COLO829 (cell line): ENCODE results near the gene DDAH1.

Source experiments
- DNase-seq: peaks from one replicate; pipeline ENCODE4 v3.0.0; 2012; ENCODE audit warnings: low spot score

The DDAH1 gene

GRCh38 chr1:85393490-85393889 lies 71.5 kb downstream of the DDAH1 start:
- DNase-seq, result no peak

DNA sequence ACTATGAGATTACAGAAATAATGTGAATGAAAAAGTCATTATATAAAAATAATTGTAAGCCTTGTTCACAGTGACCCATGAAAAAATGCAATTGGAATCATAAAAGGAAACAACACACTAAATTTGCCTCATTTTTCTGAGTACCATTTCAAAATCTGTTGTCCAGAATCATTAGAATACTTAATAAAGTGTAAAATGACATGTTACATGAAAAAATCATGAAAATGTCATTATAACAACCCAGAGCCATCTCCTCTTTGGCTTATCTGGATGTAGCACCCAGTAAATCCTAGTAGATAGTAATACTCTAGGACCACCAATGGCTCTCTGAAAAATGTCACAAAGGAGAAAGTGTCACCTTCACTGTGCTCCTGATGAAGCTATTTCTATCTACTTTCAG lies 76.5 kb downstream of the DDAH1 start:
- DNase-seq, result no peak

- no peak for DNase-seq
Measured at GRCh38 chr1:85387781-85388180, 77.2 kb downstream of the DDAH1 start.

DNA sequence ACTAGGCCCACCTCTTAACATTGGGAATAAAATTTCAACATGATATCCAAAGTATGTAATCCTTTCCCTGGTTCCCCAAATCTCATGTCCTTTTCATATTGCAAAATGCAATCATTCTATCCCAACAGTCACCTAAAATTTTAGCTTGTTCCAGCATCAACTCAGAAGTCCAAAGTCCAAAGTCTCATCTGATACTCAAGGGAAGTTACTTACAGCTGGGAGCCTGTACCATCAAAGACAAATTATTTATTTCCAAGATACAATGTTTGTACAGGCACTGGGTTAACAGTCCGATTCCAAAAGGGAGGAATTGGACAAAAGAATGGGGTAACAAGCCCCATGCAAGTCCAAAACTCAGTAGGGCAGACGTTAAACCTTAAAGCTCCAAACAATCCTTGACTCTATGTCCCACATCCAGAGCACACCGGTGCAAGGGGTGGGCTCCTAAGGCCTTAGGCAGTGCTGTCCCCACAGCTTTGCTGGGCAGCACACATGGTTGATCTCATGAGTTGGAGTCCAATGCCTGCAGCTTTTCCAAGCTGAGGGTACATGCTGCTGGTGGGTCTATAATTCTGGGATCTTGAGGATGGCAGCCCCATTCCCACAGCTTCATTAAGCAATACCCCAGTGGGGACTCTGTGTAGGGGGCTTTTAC lies 78.8 kb downstream of the DDAH1 start:
- DNase-seq, result no peak

- no peak for DNase-seq
Measured at GRCh38 chr1:85379203-85380136, 85.5 kb downstream of the DDAH1 start.

- no peak for DNase-seq
Measured at GRCh38 chr1:85378534-85378933, 86.4 kb downstream of the DDAH1 start.

DNA sequence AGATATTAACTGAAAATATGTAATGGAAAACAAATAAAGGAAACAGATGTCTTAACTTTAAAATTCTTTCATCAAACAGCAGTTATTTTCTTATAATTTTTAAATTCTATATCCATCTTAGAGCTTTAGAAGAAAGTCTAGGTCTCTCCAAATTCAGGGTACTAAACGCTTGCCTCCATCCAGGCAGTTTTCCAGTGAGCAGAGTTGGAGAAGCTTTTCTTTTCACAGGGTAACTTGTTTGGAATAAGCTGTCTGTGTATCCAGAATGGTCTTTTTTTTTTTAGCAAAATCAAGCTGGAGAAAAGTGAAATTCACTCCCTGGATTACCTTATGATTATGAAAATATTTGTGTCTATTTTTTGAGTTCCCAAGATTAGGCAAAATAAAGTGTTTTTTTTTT lies 88.6 kb downstream of the DDAH1 start:
- no peak for DNase-seq

- DNase-seq, result no peak
Measured at GRCh38 chr1:85375493-85375892, 89.5 kb downstream of the DDAH1 start.

DNA sequence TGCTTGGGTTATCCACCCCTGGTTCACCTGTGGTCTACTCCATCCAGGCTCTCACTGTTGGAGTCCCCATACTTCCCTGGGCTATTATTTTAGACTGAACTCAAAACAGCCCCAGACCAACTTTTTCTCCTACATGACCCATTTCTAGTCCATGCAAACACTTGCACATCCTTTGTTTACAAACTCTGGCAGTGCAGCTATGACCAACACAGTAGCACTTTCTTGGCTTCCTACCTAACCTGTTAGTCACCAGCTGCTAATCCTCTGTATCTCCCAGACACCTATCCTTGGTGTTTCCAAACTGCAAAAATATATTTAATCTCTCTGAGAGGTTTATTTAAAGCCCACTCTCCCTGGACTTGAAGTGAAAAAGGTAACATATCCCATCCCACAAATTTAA lies 90.8 kb downstream of the DDAH1 start:
- DNase-seq, result no peak

DNA sequence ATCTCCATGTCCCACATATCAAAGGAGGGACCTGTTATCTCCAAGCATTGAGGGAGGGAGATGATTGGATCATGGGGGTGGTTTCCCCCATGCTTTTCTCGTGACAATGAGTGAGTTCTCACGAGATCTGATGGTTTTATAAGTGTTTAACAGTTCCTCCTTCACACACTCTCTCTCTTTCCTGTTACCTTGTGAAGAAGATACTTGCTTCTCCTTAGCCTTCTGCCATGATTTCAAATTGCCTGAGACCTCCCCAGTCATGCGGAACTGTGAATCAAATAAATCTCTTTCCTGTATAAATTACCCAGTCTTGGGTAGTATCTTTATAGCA lies 91.6 kb downstream of the DDAH1 start:
- DNase-seq, result no peak

DNA sequence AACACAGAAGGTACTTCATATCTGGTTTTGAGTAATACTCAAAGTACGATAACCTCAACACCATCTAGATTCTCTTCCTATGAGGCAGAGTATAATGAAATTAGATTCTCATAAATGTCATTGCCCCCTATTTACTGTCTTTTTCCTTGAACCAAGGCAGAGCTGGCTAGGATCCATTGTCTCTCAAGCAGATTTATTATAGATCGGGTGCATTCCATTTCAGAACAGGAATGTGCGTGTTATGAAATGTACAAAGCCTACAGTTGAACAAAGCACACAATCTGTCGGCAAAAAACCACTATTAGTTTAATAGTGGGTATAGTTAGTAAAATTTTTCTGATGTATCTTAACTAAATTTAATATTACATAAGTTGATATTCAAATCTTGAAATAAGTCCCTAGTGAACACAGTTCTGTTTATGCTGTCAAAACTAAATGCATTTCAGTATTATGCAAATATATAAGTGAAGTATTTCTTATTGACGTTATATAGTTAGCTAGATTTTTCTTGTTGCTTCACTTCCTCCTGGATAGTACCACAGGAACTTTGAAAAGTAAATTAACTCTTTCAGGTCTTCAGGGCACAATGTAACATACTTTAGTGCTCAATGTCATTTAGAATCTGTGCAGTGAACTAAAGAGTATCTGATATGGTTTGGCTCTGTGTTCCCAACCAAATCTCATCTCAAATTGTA lies 92.1 kb downstream of the DDAH1 start:
- DNase-seq, result no peak

DNA sequence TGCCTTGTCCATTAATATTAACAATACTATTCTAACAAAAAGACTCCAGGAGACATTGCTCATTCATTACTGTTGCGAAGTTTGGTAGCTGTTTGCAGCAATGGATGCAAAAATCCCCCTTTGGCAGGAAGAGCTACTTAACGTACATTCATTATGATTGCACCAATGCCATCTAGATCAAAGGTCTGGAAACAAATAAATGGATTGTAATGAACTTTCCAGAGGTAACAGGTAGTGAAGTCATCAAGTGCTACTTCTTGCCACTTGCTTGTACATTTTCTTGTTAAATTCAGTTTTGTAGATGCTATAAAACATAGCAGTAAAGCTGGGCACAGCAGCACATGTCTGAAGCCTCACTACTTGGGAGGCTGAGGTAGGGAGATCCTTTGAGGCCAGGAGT lies 93.9 kb downstream of the DDAH1 start:
- DNase-seq, result no peak

DNA sequence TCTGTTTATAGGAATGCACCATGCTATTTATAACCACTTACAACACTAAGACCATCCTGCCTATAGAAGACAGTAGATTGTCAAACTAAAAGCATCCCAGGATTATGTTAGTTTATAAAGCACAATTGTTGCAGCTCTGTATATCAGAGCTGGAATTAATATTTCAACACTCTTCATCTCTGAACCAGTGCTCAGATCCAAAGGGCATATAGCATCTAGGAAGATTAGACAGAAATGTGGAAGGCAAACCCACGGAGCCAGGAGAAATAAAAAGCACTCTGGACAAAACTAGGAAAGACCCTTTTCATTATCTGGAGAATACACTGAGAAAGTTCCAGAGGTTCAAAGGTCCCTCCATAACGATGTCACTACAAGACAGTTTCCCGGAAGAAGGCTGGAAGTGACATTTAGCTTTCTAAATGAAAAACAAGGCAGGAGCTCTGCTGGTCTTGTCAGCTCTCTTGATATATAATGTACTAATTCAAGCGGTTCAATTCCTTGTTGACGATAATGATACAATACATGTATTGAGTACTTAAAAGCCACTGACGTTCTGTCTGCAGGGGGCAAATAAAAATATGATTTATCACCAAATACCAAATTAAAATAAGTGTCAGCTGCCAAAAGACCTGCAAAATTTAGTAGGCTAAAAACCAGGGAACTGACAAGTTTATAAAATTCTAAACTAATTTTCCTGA lies 96.7 kb downstream of the DDAH1 start:
- DNase-seq, result no peak

DNA sequence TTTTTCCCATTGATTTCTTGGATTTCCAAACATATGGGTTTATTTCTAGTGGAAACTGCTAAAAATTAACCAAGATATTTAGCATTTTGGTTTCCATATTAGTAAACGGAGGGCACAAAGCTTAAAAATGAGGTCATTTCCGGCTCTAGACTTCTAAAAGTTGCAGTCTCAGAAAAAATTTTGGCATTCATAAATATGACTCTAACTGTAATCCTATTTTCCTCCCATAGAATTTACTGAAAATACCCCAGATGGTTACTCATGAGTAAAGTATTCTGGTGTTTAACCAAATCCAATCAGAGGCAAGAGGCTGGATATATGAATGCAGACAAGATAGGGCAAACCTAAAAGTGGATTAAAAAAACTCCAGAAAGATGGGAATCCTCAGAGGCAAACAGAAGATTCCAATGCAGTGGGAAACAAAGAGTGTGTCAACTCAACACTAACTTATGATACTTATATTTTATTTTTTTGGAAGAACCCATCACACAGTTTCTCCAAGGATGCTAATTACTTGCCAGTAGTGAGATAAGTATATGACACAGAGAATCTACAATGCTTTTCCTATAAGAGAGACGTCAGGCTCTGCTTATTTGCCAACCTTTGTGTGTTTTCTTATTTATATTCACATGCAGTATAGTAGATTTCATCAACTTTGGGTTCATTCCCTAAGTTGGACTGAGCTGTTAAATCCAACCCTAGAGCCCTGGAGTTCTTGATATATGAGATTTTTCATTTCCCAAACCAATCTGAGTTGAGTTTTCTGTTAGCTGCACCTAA lies 98.4 kb downstream of the DDAH1 start:
- no peak for DNase-seq

- no peak for DNase-seq
Measured at GRCh38 chr1:85365851-85366250, 99.1 kb downstream of the DDAH1 start.

GRCh38 chr1:85363521-85363920 lies 101.4 kb downstream of the DDAH1 start:
- no peak for DNase-seq

DNA sequence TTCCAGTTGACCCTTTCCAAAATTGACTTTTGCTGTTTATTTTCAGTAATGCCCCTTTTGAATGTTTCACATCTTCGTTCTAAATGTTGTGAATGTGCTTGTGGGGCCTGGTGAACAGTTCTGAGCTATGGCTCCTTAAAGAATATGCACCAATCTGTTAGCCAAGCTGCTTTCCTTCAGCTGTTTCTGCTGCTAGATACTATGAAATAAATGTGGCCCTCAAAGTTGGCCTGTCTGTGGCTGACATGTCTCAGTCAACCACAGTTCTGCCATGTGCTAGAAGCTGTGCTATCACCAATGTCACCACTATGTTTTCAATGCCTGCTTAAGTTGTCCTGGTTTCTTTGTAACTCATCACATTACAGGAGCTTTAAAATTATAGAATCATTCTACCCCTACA lies 101.9 kb downstream of the DDAH1 start:
- DNase-seq, result no peak

DNA sequence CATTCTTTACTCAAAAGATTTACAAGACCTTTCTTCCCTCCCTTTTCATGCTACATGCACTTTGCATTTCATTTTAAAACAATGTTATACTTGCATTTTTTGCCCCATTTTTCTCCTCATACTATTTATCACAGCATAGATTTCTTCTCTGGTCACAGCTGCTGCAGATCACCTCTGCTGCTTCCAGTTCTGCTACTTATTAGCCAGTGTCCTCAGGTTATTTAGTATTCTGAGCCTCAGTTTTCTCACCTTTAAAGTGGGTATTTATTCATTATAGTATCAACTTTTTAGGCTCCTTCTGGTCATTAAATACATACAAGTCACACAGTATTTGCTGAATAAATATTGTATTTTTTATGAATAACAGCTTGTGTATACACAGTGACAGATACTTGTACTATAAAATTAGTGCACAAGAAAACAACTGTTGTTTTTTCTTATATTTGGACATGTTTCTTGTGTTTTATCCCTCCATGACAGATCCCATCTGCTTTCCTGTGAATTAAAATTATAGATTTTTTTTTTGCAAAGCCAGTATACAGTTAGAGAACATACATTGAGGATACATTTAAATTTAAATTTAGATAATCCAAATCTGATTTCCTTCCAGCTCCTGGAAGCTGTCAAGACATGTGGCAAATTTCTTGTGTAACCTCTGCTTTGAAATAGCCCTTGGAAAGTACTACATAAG lies 103.2 kb downstream of the DDAH1 start:
- DNase-seq, result no peak

DNA sequence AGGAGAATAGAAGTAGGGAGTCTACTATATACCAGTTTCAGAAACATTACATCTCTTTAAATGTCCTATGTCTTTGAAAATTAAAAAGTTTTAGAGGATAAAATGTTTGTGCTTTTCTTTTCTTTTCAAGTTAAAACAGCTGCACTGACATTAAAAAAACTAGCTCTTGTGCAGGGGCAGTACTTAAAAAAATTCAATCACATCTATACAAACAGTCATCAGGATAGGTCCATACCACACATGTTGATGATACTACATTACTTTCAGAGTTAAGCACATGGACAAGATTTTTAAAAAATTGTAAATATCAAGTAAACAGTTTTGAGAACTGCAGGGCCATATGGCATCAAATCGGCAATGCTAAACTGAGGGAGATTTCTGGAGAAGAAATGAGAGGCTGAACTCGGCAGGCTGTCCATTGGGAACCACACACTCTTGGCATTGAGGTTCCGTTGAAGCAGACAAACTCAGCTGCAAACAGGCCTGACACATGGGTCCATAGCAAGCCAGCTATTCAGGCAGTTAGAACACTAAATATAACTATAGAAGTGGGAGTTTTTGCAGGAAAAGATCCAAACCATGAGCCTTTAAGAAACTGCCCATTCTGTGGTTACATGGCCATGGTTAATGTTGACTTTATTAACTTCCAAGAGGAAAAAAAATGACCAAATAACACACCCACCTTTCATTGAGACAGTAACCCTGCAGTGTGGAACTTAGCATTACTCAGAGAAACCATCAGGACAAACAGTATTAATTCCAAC lies 104.0 kb downstream of the DDAH1 start:
- DNase-seq, result no peak
